Ovary (tissue), 9 donors: Measurements from ENCODE around the gene KICS2. TPM values are rescaled to one million over a fixed set of nuclear protein-coding genes. Genes with fewer than 3 reads are reported as not detected.
A peak's percentile ranks its signal among the peaks of the same experiment; 100 is the strongest.

ENCODE experiments used
- DNase-seq, 5 donors: peaks; one replicate each; pipeline ENCODE4 v3.0.0-alpha.2; 2019 to 2020
- H3K27ac ChIP-seq, 2 donors: fragments of 200-600 bp; one replicate each; pipeline versions ENCODE4 v1.5.1 to v1.8.0; 2019 to 2022
- H3K27me3 ChIP-seq: fragments of 200-600 bp; one replicate; pipeline ENCODE4 v1.8.0; 2022
- H3K36me3 ChIP-seq: fragments of 200-600 bp; sonication (generic); one replicate; pipeline ENCODE4 v1.5.1; 2019
- H3K4me1 ChIP-seq: one replicate; pipeline ENCODE4 v1.8.1; 2013; ENCODE audit warnings: mild to moderate bottlenecking, moderate library complexity; ENCODE audit not compliant: insufficient read depth
- H3K4me3 ChIP-seq: fragments of 200-600 bp; sonication (generic); one replicate; pipeline ENCODE4 v1.5.1; 2017
- H3K9me3 ChIP-seq, 2 donors: fragments of 200-600 bp in 1 of 2; sonication (generic) in 1 of 2; one replicate each; pipeline versions ENCODE4 v1.5.1 to v1.8.1; 2013 to 2019; ENCODE audit warnings: mild to moderate bottlenecking in 1 of 2, moderate library complexity in 1 of 2
- EP300 ChIP-seq: sonication (generic); formaldehyde crosslinking; IDR thresholded peaks from one replicate; pipeline ENCODE4 v1.6.1; 2017; ENCODE audit warnings: antibody characterized with exemption
- POLR2A ChIP-seq: fragments of 450-650 bp; IDR thresholded peaks from one replicate; pipeline ENCODE4 v1.6.1; 2017; ENCODE audit warnings: antibody characterized with exemption, mild to moderate bottlenecking, moderate library complexity
- WGBS, 3 donors: extraction: QIAGEN DNeasy Blood & Tissue Kit in 1 of 3; methylation state at CpG; one replicate each; pipeline versions ENCODE4 v1.1.5 to v1.1.7; 2013 to 2017; 5-methylcytosine and 5-hydroxymethylcytosine counted together
- intact Hi-C, 4 donors: fragments of 100-400 bp; cut with DNase I; formaldehyde crosslinking; loops; one replicate each; pipeline versions ENCODE4 v1.11.0 to v1.15.1; 2022 to 2023
- polyA plus RNA-seq, 2 donors: library from polyadenylated mRNA; stranded (reverse); fragments of 200-250 nt in 1 of 2; fragments of 350-450 nt in 1 of 2; fragmentation: Illumina TruSeq in 1 of 2; extraction: RNeasy Lipid Tissue Mini Kit (QIAGEN cat#74804) in 1 of 2; gene quantifications; one replicate each; pipeline ENCODE4 v1.2.3, GENCODE V29; 2013 to 2014
- total RNA-seq, 7 donors: library from RNA; depleted of rRNA in 2 of 7; stranded (reverse); fragments of >200 nt in 2 of 7; fragmentation: NEBNext Ultra II Directional in 3 of 7; extraction: Animal tissue kit (Norgen Biotek cat#: 25700) in 3 of 7; gene quantifications; one replicate each; pipeline versions ENCODE4 v1.1.0 to v1.2.4, GENCODE V29; 2016 to 2023
- TF ChIP-seq, protein P1 (sequence below), 3 donors: fragments of 450-650 bp in 2 of 3; fragments of 200-600 bp in 1 of 3; IDR thresholded peaks; one replicate each; pipeline versions ENCODE4 v1.5.1 to v1.8.0; 2016 to 2022; ENCODE audit warnings: antibody characterized with exemption in 3 of 3, mild to moderate bottlenecking in 1 of 3
- donor health status: DM: no; HTN: no; CAD: no; lungs with moderate emphysema.
- donor health status: DM: no; HTN: no; CAD: no.
- donor health status: Bipolar disorder and iron deficiency.
- donor health status: DM: yes; HTN: yes; CAD: no.
- donor health status: DM: no; HTN: no; CAD: no.
- donor health status: DM: yes; HTN: yes; CAD: no.

KICS2 gene
- total and polyA plus RNA-seq, 9 donors: 3.4 to 15.2 (median 8.1) TPM

DNA sequence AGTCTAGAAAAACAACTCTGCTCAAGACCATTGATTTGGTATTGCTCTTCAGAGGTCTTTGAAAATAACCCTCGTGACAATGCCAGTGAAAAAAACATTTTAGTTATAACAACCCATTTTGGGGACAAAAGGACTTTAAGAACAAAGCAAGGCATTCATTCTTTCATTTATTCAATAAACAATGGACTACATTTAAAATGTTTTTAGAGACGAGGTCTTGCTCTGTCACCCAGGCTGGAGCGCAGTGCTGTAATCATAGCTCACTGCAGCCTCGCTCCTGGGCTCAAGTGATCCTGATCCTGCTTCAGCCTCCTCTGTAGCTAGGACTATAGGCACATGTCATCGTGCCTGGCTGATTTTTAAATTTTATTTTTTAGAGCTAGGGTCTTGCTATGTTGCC, 7.7 kb upstream of the KICS2 start:
- H3K36me3 ChIP-seq: no peaks in the 10 kb centered on the region
- intact Hi-C loops: loop anchor here in 2 of 4 donors (10.0 kb wide), 2 partner anchors 45 to 385 kb away; partner anchors contain the start of gene SRGAP1 (in 1 of the 2)
- H3K4me1 ChIP-seq: no peaks in the 10 kb centered on the region
- no peak overlapping the region for H3K4me3 ChIP-seq
- no peak for DNase-seq
- 92 to 94% (median 93%) methylated on average over 5 of the region's 5 CpGs for WGBS, 3 donors
- no peaks in the 10 kb centered on the region for H3K27me3 ChIP-seq
- no peaks in the 10 kb centered on the region for H3K9me3 ChIP-seq
- TF ChIP-seq POLR2A (no peak), EP300 (no peak)
- TF ChIP-seq, protein P1, sequence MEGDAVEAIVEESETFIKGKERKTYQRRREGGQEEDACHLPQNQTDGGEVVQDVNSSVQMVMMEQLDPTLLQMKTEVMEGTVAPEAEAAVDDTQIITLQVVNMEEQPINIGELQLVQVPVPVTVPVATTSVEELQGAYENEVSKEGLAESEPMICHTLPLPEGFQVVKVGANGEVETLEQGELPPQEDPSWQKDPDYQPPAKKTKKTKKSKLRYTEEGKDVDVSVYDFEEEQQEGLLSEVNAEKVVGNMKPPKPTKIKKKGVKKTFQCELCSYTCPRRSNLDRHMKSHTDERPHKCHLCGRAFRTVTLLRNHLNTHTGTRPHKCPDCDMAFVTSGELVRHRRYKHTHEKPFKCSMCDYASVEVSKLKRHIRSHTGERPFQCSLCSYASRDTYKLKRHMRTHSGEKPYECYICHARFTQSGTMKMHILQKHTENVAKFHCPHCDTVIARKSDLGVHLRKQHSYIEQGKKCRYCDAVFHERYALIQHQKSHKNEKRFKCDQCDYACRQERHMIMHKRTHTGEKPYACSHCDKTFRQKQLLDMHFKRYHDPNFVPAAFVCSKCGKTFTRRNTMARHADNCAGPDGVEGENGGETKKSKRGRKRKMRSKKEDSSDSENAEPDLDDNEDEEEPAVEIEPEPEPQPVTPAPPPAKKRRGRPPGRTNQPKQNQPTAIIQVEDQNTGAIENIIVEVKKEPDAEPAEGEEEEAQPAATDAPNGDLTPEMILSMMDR (IDR thresholded peaks at IDR 0.05): no peak
- no peak overlapping the region for H3K27ac ChIP-seq

GRCh38 chr12:64229240-64229639, 7.1 kb upstream of the KICS2 start:
- Histone ChIP-seq H3K9me3 (no peaks in the 10 kb centered on the region), H3K36me3 (no peaks in the 10 kb centered on the region), H3K27ac (no peak overlapping the region), H3K4me1 (no peaks in the 10 kb centered on the region), H3K4me3 (no peak overlapping the region), H3K27me3 (no peaks in the 10 kb centered on the region)
- DNase-seq: no peak
- 62 to 66% (median 65%) methylated on average over 4 of the region's 4 CpGs for WGBS, 3 donors
- intact Hi-C loops: loop anchor here in 1 of 4 donors (10.0 kb wide), 1 partner anchor 384 kb away; the partner anchor contains the start of gene SRGAP1
- TF ChIP-seq, protein P1 (IDR thresholded peaks at IDR 0.05): no peak
- TF ChIP-seq POLR2A: no peak
- no peak for TF ChIP-seq EP300

- Histone ChIP-seq H3K4me3 (no peak overlapping the region), H3K36me3 (no peaks in the 10 kb centered on the region), H3K27ac (no peak overlapping the region), H3K9me3 (no peaks in the 10 kb centered on the region), H3K4me1 (no peaks in the 10 kb centered on the region), H3K27me3 (no peaks in the 10 kb centered on the region)
- DNase-seq: no peak
- intact Hi-C loops: loop anchor here in 1 of 4 donors (10.0 kb wide), 1 partner anchor 381 kb away; the partner anchor contains the start of gene SRGAP1
- TF ChIP-seq, protein P1 (IDR thresholded peaks at IDR 0.05): no peak
- 26 to 52% (median 45%) methylated on average over 2 of the region's 2 CpGs for WGBS, 3 donors
Observed at GRCh38 chr12:64225626-64226025, 3.5 kb upstream of the KICS2 start.

DNA sequence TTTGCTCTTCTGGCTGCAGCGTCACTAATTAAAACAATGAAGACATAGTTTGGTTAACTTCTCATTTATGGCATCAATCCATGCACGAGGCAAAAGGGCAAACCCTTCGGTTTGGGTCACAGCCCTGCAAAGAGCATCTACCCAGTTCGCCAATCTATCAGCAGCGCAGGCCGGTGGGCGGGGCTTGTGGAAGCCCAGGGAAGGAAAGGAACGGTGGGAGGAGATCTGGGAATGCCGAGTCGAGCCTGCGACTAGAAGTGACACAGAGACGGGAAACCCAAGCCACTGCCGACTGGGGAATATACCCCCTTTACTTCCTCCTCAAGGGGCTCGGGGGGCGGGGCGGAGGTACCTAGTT, 466 bp downstream of the KICS2 start:
- Histone ChIP-seq H3K27ac (peak overlapping the region; percentile 54 to 94), H3K27me3 (no peaks in the 10 kb centered on the region), H3K36me3 (no peaks in the 10 kb centered on the region), H3K9me3 (no peaks in the 10 kb centered on the region), H3K4me3 (peak overlapping the region; percentile 79), H3K4me1 (no peaks in the 10 kb centered on the region)
- DNase-seq: peak; percentile 83 to 90 (median 86)
- WGBS, 3 donors: 0 to 1% (median 1%) methylated on average over 16 of the region's 16 CpGs
- intact Hi-C loops: loop anchor here in 1 of 4 donors (10.0 kb wide), 1 partner anchor 377 kb away; the partner anchor contains the start of gene SRGAP1
- TF ChIP-seq POLR2A (no peak), EP300 (no peak)
- TF ChIP-seq, protein P1 (IDR thresholded peaks at IDR 0.05): no peak
